DND-41 (cell line): ENCODE measurements around the gene ADGRA3.

Experiments
- CTCF ChIP-seq: IDR thresholded peaks from 2 replicates; pipeline ENCODE4 v1.5.1; 2012; ENCODE audit warnings: borderline replicate concordance, low read length, moderate library complexity, mild to moderate bottlenecking; ENCODE audit not compliant: poor library complexity, severe bottlenecking; ENCODE audit errors: extremely low read depth
- EZH2 ChIP-seq: IDR thresholded peaks from 3 replicates; pipeline ENCODE4 v1.6.1; 2012; ENCODE audit warnings: borderline replicate concordance, low read depth, mild to moderate bottlenecking, moderate library complexity, low read length, inconsistent platforms; ENCODE audit not compliant: severe bottlenecking

GRCh38 chr4:22442956-22443355 is 72.9 kb downstream of the ADGRA3 start:
- TF ChIP-seq CTCF (no peak), EZH2 (no peak)
